ENCODE data around the gene ZBTB6. TPM values are rescaled to one million over a fixed set of nuclear protein-coding genes. Genes with fewer than 3 reads are reported as not detected.
"Not testable (repeated sequence)": the region's sequence is repeated elsewhere in the genome, so short reads cannot be mapped to it uniquely, and the experiment has no call there.

The ZBTB6 gene
- total RNA-seq, 1 donor from 2014 or later, result 2.0 TPM

- intact Hi-C loops (cut with DNase I), result loop anchor here (10.0 kb wide), 2 partner anchors 174 to 1374 kb away; no protein-coding TSS in a partner anchor
- peak overlapping the region; percentile 8 to 20 for H3K4me3 ChIP-seq
- H3K36me3 ChIP-seq, result peaks cover 7 to 11% of the 10 kb centered on the region in 2 donors
- no peaks in the 10 kb centered on the region for H3K27me3 ChIP-seq
- peaks cover 0 to 26% of the 10 kb centered on the region in 2 donors for H3K4me1 ChIP-seq
- peak overlapping the region in 1 of 2 donors; percentile 0 for H3K27ac ChIP-seq
- no peak for TF ChIP-seq CTCF (IDR thresholded peaks at IDR 0.05)
- no peak for DNase-seq (ENCODE audit: low spot score in 2 of 2)
- no peaks in the 10 kb centered on the region for H3K9me3 ChIP-seq
Observed at GRCh38 chr9:122900791-122901190, 12.3 kb downstream of the ZBTB6 start.

- no peak for TF ChIP-seq CTCF (IDR thresholded peaks at IDR 0.05)
- peaks cover 0 to 18% of the 10 kb centered on the region in 2 donors for H3K4me1 ChIP-seq
- H3K27me3 ChIP-seq, result no peaks in the 10 kb centered on the region
- H3K4me3 ChIP-seq, result no peak overlapping the region
- no peaks in the 10 kb centered on the region for H3K9me3 ChIP-seq
- intact Hi-C loops (cut with DNase I), result no loop called here
- DNase-seq (ENCODE audit: low spot score in 2 of 2), result no peak
- H3K27ac ChIP-seq, result no peak overlapping the region
- H3K36me3 ChIP-seq, result peaks cover 20% of the 10 kb centered on the region in 2 donors
Observed at GRCh38 chr9:122897969-122898368, 15.2 kb downstream of the ZBTB6 start.

GRCh38 chr9:122888480-122888879, 24.6 kb downstream of the ZBTB6 start:
- Histone ChIP-seq H3K27ac (no peak overlapping the region), H3K9me3 (no peaks in the 10 kb centered on the region), H3K4me3 (no peak overlapping the region), H3K27me3 (no peaks in the 10 kb centered on the region), H3K4me1 (no peaks in the 10 kb centered on the region), H3K36me3 (peaks cover 61 to 68% of the 10 kb centered on the region in 2 donors)
- DNase-seq (ENCODE audit: low spot score in 2 of 2), result no peak
- TF ChIP-seq CTCF (IDR thresholded peaks at IDR 0.05), result no peak
- intact Hi-C loops (cut with DNase I), result no loop called here

- H3K27me3 ChIP-seq, result no peaks in the 10 kb centered on the region
- H3K9me3 ChIP-seq, result no peaks in the 10 kb centered on the region
- no peak for TF ChIP-seq CTCF (IDR thresholded peaks at IDR 0.05)
- H3K4me1 ChIP-seq, result no peaks in the 10 kb centered on the region
- intact Hi-C loops (cut with DNase I), result no loop called here
- peaks cover 77 to 81% of the 10 kb centered on the region in 2 donors for H3K36me3 ChIP-seq
- H3K27ac ChIP-seq, result no peak overlapping the region
- H3K4me3 ChIP-seq, result no peak overlapping the region
- no peak for DNase-seq (ENCODE audit: low spot score in 2 of 2)
Observed at GRCh38 chr9:122883125-122883524, 30.0 kb downstream of the ZBTB6 start.

- Histone ChIP-seq H3K27me3 (no peaks in the 10 kb centered on the region), H3K36me3 (peaks cover 86 to 96% of the 10 kb centered on the region in 2 donors), H3K27ac (no peak overlapping the region), H3K4me3 (no peak overlapping the region), H3K4me1 (no peaks in the 10 kb centered on the region), H3K9me3 (no peaks in the 10 kb centered on the region)
- TF ChIP-seq CTCF (IDR thresholded peaks at IDR 0.05), result no peak
- intact Hi-C loops (cut with DNase I), result no loop called here
- DNase-seq (ENCODE audit: low spot score in 2 of 2), result no peak
Observed at GRCh38 chr9:122879443-122879842, 33.7 kb downstream of the ZBTB6 start.

GRCh38 chr9:122875523-122875922, 37.6 kb downstream of the ZBTB6 start:
- Histone ChIP-seq H3K4me1 (no peaks in the 10 kb centered on the region), H3K36me3 (peaks cover 76 to 96% of the 10 kb centered on the region in 2 donors), H3K27me3 (no peaks in the 10 kb centered on the region), H3K27ac (no peak overlapping the region), H3K9me3 (no peaks in the 10 kb centered on the region), H3K4me3 (no peak overlapping the region)
- DNase-seq (ENCODE audit: low spot score in 2 of 2), result no peak
- intact Hi-C loops (cut with DNase I), result no loop called here
- TF ChIP-seq CTCF (IDR thresholded peaks at IDR 0.05), result no peak

- H3K9me3 ChIP-seq; H3K27me3 ChIP-seq; DNase-seq (ENCODE audit: low spot score in 2 of 2); intact Hi-C loops (cut with DNase I); H3K4me1 ChIP-seq; H3K27ac ChIP-seq; H3K4me3 ChIP-seq: not testable (repeated sequence)
- H3K36me3 ChIP-seq, result peaks cover 15 to 33% of the 10 kb centered on the region in 2 donors
Observed at GRCh38 chr9:122867276-122867675, 45.8 kb downstream of the ZBTB6 start.

Data from ascending aorta (tissue), 2 donors.